Astrocyte (in vitro differentiated cells and primary cell): ENCODE measurements around the gene RNF212B.

Source experiments
- CTCF ChIP-seq: IDR thresholded peaks from 2 replicates; pipeline ENCODE4 v1.5.1; 2011; ENCODE audit warnings: low read depth, mild to moderate bottlenecking, inconsistent platforms, low read length, moderate library complexity; ENCODE audit not compliant: insufficient read depth
- EZH2 ChIP-seq: IDR thresholded peaks from 2 replicates; pipeline ENCODE4 v1.6.1; 2012; ENCODE audit warnings: mild to moderate bottlenecking, low read length, inconsistent platforms; ENCODE audit not compliant: insufficient read depth

- TF ChIP-seq EZH2 (no peak), CTCF (peak; percentile 85)
Measured at GRCh38 chr14:23294734-23295561, 57.2 kb downstream of the RNF212B start.
